ENCODE data around the gene RHOBTB1.
"Not testable (repeated sequence)": the region's sequence is repeated elsewhere in the genome, so short reads cannot be mapped to it uniquely, and the experiment has no call there.

Gene RHOBTB1

GRCh38 chr10:60868946-60869345 lies 75.0 kb downstream of the RHOBTB1 start:
- DNase-seq (ENCODE audit: low read depth in 2 of 2) = no peak

- DNase-seq (ENCODE audit: low read depth in 2 of 2) = no peak
Observed at GRCh38 chr10:60865198-60865783, 78.7 kb downstream of the RHOBTB1 start.

DNA sequence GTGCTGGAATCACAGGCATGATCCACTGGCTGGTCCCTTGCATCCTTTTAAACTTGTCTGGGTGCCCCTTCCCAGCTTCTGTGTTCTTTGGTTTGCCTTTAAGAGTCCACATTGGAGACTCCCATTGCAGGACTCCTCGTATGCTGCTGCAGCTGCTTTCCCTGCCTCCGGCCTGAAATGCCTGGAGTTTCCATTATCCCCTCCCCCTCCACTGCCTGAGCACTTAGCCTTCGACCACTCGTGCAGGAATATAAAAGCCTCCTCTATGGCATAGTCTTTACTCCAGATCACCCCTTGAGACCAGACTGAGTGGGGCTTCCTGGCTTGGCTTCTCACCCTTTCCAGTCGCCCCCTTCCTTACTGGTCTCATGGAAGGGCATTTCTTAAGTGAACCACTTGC lies 80.2 kb downstream of the RHOBTB1 start:
- DNase-seq (ENCODE audit: low read depth in 2 of 2) = no peak

DNA sequence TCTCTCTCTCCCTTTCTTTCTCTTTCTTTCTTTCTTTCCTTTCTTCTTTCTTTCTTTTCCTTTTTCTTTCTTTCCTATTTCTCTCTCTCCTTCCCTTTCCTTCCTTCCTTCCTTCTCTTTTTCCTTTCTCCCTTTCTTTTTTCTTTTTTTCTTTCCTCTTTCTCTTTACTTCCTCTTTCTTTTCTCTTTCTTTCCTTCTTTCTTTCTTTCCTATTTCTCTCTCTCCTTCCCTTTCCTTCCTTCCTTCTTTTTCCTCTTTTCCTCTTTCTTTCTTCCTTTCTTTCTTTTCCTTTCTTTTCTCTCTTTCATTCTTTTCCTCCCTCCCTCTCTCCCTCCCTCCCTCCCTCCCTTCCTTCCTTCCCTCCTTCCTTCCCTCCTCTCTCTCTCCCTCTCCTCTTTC lies 81.5 kb downstream of the RHOBTB1 start:
- DNase-seq (ENCODE audit: low read depth in 2 of 2) = no peak

- no peak for DNase-seq (ENCODE audit: low read depth in 2 of 2)
Observed at GRCh38 chr10:60856405-60856804, 87.6 kb downstream of the RHOBTB1 start.

DNA sequence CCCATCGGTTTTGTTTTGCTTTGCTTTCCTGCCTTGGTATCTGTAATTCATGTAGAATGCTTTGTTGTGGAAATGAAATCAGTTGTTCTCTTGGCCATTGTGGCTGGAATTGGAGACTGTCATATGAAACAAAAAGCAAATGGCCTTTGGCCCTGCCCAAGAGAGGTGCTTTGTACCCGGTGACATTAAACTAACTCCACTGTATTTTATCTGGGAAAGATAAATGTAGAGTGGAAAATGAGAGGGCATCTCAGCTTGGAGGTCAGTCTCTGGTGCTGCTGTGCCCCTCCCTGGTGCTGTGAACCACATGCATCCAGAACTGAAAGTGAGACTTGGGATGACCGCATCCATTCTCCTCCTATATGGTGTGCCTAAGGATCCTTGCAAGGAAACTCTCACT lies 90.3 kb downstream of the RHOBTB1 start:
- DNase-seq (ENCODE audit: low read depth in 2 of 2) = no peak

DNA sequence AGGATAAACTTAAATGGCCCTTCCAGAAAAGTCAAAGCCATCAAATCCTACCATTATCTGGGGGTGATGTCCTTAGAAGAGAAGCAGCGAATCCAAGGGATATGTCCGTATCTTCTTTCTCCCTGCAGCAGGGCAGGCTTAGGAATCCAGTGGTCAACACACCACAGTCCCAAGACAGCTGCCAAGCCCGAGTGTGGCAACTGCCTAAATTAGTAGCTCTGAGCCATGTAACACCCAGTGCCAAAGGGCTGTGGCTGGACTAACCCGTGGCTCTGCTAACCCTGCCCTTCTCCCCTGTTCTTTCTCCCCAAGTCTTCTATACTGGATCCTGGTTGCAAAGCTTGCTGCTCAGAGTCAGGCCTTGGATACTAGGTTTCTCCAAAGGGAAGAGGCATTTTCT lies 90.9 kb downstream of the RHOBTB1 start:
- no peak for DNase-seq (ENCODE audit: low read depth in 2 of 2)

- no peak for DNase-seq (ENCODE audit: low read depth in 2 of 2)
Observed at GRCh38 chr10:60849740-60850139, 94.2 kb downstream of the RHOBTB1 start.

DNA sequence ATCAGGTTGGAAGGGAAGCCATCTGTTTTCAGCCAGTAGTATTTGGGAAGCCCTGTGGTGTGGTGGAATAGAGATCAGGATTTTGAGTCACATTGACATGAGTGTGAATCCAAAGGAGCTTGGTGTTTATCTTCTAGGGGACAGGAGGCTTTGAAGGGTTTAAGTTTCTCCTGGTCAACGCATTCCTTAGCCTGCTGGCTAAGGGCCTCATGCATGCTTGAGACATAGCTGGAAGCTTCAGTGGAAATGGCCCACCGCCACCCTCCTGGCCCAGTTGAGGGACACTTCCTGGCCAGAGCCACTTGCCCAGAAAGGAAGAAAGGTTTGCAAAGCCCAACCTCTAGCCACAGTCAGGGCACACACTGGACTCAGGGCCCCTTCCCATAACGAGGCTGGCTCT lies 94.8 kb downstream of the RHOBTB1 start:
- DNase-seq (ENCODE audit: low read depth in 2 of 2) = no peak

DNA sequence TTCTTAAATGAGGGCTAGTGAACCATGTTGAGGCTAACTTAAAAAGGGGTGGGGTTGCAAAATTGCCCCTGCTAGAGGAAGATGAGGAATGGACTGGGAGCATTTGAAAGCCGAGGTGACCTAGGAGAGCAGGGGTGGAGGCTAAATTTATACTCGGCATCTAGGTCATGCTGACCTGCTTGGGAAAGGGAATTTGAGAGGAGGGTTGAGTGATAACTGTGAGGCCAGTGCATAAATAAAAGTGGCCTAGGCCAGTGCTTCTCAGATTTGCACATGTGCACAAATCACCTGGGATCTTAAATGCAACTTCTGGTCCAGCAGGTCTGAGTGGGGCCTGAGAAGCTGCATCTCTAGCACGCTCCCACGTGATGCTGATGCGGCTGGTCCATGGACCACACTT lies 95.3 kb downstream of the RHOBTB1 start:
- DNase-seq (ENCODE audit: low read depth in 2 of 2) = no peak

DNA sequence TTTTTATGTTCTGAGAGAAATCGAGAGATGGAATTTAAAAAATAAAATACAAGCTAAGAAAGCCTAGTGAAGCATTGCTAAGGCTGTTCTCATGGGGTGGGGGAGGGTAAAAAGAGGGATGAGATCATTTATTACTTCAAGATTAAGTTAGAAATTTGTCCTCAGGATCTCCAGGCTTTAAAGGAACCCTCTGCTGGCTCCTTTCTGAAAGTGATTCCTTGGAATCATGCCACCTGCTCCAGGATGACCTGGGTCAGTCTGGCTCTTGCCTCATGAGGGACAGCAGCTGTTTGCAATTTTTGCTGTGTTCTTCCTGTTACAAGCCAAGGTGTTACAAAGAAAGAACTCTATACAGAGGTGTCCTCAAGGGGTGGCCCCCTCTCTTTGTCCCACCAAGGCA lies 95.9 kb downstream of the RHOBTB1 start:
- DNase-seq (ENCODE audit: low read depth in 2 of 2) = no peak

GRCh38 chr10:60846173-60846572 lies 97.8 kb downstream of the RHOBTB1 start:
- DNase-seq (ENCODE audit: low read depth in 2 of 2) = no peak

DNA sequence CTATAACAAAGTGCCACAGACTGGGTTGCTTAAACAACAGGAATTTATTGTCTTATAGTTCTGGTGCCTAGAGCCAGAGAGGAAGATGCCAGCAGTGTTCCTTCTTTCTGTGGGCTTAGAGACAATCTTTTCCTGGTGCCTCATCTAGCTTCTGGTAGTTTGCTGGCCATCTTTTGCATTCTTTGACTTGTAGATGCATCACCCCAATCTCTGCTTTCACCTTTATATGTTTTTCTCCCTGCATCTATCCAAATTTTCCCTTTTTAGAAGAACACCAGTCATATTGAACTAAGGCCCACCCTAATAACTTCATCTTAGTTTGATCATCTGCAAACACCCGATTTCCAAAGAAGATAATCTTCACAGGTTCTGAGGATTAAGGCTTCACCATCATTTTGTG lies 98.9 kb downstream of the RHOBTB1 start:
- DNase-seq (ENCODE audit: low read depth in 2 of 2) = no peak

GRCh38 chr10:60842694-60843093 lies 101.3 kb downstream of the RHOBTB1 start:
- DNase-seq (ENCODE audit: low read depth in 2 of 2) = no peak

DNA sequence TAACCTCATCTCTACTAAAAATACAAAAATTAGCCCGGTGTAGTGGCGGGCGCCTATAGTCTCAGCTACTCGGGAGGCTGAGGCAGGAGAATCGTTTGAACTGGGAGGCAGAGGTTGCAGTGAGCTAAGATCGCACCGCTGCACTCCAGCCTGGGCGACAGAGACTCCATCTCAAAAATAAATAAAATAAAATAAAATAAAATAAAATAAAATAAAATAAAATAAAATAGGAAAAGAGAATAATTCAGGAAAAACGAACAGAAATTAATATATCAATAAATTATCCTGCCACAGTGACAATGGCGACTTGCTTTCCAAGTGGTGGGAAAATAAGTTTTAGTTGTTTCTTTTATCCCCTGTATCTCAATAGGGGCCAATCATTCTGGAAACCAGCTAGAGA lies 102.8 kb downstream of the RHOBTB1 start:
- not testable (repeated sequence) for DNase-seq (ENCODE audit: low read depth in 2 of 2)

GRCh38 chr10:60835049-60835448 lies 108.9 kb downstream of the RHOBTB1 start:
- DNase-seq (ENCODE audit: low read depth in 2 of 2) = no peak

- DNase-seq (ENCODE audit: low read depth in 2 of 2) = no peak
Observed at GRCh38 chr10:60834401-60834800, 109.6 kb downstream of the RHOBTB1 start.

DNA sequence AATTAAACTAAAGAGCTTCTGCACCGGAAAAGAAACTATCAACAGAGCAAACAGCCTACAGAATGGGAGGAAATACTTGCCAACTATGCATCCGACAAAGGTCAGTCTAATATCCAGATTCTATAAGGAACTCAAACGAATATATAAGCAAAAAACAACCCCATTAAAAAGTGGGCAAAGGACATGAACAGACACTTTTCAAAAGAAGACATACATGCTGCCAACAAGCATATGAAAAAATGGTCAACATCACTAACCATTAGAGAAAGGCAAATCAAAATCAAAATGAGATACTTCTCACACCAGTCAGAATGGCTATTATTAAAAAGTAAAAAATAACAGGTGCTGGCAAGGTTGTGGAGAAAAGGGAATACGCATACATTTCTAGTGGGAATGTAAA lies 111.8 kb downstream of the RHOBTB1 start:
- not testable (repeated sequence) for DNase-seq (ENCODE audit: low read depth in 2 of 2)

GRCh38 chr10:60828489-60828852 lies 115.5 kb downstream of the RHOBTB1 start:
- no peak for DNase-seq (ENCODE audit: low read depth in 2 of 2)

- no peak for DNase-seq (ENCODE audit: low read depth in 2 of 2)
Observed at GRCh38 chr10:60827791-60828488, 116.0 kb downstream of the RHOBTB1 start.

DNA sequence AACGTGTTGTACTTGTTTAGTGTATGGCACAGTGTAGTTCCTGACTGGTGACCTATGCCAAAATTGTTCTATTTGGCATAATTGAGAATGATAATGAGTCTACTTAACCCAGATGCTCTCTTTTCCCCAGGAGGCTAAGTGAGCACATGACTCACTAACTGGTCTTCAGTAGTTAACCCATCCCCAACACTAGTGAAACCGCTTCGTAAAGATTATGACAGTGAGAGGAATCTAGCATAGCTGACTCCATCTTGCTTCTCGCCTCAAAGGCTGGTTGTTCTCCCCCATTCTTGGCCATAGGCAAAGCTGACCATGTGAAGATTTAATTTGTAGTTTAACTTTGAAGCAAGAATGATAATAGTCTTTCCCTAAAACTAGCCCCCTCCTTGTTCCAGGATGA lies 118.5 kb downstream of the RHOBTB1 start:
- no peak for DNase-seq (ENCODE audit: low read depth in 2 of 2)

DNA sequence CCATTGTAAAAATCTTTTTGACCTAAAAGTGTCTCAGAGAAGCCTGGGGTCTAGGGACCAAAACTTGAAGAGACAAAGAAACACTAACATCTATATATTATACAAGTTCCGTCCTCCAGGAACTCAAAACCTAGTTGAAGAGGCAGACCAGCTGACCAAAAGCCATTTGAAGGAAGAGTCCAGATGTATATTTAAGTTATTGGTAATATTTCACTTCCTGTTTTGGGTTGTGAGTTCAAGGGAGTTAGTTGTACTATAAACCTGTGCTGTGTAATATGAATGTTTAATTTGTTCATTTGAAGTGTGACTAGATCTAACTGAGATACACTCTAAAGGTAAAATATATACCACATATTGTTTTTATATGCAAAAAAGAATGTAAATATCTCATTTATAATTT lies 120.7 kb downstream of the RHOBTB1 start:
- DNase-seq (ENCODE audit: low read depth in 2 of 2) = no peak

GRCh38 chr10:60822809-60823208 lies 121.2 kb downstream of the RHOBTB1 start:
- DNase-seq (ENCODE audit: low read depth in 2 of 2) = no peak

GRCh38 chr10:60821656-60822055 lies 122.3 kb downstream of the RHOBTB1 start:
- no peak for DNase-seq (ENCODE audit: low read depth in 2 of 2)
